ENCODE results near the gene BMP2K.
"Not testable (repeated sequence)": the region's sequence is repeated elsewhere in the genome, so short reads cannot be mapped to it uniquely, and the experiment has no call there.

The BMP2K gene

GRCh38 chr4:78829296-78829695 lies 53.1 kb downstream of the BMP2K start:
- TF ChIP-seq CTCF (IDR thresholded peaks at IDR 0.05; ENCODE audit: low read depth, low read length) = no peak
- H3K4me3 ChIP-seq (ENCODE audit: low read depth, low read length) = no peak overlapping the region

DNA sequence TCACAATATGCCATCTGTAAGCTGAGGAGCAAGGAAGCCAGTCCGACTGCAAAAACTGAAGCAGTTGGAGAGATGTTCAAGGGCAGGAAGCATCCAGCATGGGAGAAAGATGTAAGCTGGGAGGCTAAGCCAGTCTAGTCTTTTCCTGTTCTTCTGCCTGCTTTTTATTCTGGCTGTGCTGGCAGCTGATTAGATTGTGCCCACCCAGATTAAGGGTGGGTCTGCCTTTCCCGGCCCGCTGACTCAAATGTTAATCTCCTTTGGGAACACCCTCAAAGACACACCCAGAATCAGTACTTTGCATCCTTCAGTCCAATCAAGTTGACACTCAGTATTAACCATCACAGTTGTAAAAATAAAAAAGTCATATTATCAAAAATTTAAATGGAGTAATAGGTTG lies 63.5 kb downstream of the BMP2K start:
- H3K4me3 ChIP-seq (ENCODE audit: low read depth, low read length) = not testable (repeated sequence)

- not testable (repeated sequence) for H3K4me3 ChIP-seq (ENCODE audit: low read depth, low read length)
Observed at GRCh38 chr4:78840286-78840685, 64.1 kb downstream of the BMP2K start.

- TF ChIP-seq CTCF (IDR thresholded peaks at IDR 0.05; ENCODE audit: low read depth, low read length) = no peak
Observed at GRCh38 chr4:78845472-78845871, 69.3 kb downstream of the BMP2K start.

DNA sequence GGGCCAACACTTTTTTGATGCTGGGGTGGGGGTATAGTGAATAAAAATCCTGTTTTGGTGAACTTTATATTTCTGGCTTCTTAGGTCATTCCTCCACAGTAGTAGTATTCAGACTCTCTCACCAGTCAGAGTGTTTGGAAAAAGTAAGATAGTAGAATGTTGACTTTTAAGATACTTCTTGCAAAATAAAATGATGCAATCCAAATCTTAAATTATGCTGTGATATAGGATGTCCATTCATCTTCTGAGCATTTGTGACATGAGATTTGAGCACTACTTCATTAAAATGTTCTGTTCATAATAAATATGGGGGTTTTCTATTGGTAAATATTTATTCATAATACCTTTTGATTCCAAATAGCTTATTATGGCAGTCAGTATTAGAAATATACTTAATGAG lies 70.1 kb downstream of the BMP2K start:
- TF ChIP-seq CTCF (IDR thresholded peaks at IDR 0.05; ENCODE audit: low read depth, low read length) = no peak
- no peak overlapping the region for H3K4me3 ChIP-seq (ENCODE audit: low read depth, low read length)

More at GRCh38 chr4:78845472-78845871, 69.3 kb downstream of the BMP2K start:
- no peak overlapping the region for H3K4me3 ChIP-seq (ENCODE audit: low read depth, low read length)

- H3K4me3 ChIP-seq (ENCODE audit: low read depth, low read length) = no peak overlapping the region
Observed at GRCh38 chr4:78862314-78862737, 86.2 kb downstream of the BMP2K start.

DNA sequence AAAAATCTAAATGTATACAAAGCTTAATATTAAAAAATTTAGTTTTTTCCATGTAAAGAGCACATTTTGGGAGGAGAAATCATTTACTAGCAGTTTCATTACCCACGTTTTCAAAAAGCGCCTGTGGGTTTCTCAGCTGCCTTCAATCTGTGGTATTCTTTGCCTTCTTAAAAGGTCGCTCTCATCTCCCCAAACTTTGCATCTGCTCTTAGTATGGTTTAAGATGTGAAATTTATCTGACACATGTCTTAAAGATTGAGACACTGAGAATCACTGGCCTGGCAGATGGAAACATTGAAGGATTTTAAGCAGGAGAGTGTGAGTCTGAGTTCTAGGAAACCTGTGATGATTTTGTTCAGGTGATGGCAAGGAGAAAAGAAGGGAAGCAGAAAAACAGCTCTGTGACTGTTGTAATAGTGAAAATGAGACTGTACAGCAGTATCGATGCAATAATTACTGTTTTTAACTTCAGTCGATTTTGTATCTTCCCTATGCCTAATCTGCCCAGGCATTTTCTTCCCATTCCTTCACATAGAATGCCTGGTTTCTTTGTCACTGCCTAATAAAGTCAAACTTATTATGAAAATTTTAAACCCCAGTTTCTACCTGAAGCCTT lies 87.2 kb downstream of the BMP2K start:
- no peak for TF ChIP-seq CTCF (IDR thresholded peaks at IDR 0.05; ENCODE audit: low read depth, low read length)
- no peak overlapping the region for H3K4me3 ChIP-seq (ENCODE audit: low read depth, low read length)

More at GRCh38 chr4:78862314-78862737, 86.2 kb downstream of the BMP2K start:
- TF ChIP-seq CTCF (IDR thresholded peaks at IDR 0.05; ENCODE audit: low read depth, low read length) = no peak

DNA sequence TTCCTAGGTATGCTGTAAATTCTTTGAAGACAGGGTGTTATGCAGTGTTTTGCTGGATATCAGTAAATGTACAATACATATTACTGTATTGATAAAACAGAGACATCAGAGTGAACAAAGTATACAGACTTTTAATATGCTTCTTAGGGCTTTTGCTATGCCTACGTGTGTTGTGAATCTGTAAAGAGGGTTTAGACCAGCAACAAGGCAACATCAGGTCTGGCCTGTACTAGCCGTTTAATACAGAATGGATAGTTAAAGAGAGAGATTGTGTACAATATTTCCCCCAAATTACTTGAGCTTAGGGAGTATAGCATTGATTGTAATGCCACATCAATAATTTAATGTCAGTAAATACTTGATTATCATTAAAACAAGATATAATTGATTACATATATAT lies 87.8 kb downstream of the BMP2K start:
- H3K4me3 ChIP-seq (ENCODE audit: low read depth, low read length) = no peak overlapping the region
- TF ChIP-seq CTCF (IDR thresholded peaks at IDR 0.05; ENCODE audit: low read depth, low read length) = no peak
